ENCODE data around the gene BRCC3. TPM values are rescaled to one million over a fixed set of nuclear protein-coding genes. Genes with fewer than 3 reads are reported as not detected.

BRCC3 gene
- total and polyA plus RNA-seq, 2 donors (not counting 3 experiments of a cell fraction or from before 2014, with no cell fraction given): 12.4 to 25.5 TPM

DNA sequence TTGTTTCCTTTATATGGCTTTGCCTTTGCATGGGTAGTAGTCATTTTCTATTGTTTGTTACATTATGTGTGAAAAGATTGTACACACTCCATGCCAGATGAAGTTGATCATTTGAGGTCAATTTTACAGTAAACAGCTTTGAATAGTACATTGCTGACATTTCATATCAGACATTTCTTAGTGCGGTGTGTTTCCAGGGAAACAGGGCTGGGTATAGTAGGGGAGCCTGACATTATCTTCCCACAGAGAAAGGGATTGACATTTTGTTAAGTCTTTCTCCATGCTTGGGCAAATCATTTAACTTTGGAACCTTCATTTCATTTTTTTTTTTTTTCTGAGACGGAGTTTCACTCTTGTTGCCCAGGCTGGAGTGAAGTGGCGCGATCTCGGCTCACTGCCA is 39.7 kb upstream of the BRCC3 start:
- Histone ChIP-seq H3K9me1 (replicated peaks; ENCODE audit: control insufficient read depth, extremely low read depth, insufficient read depth, low read length) (no peaks in the 10 kb centered on the region), H2AFZ (ENCODE audit: low read depth, low read length) (no peak overlapping the region), H3K36me3 (ENCODE audit: control insufficient read depth in 2 of 2, extremely low read depth in 1 of 2, insufficient read depth in 2 of 2, low read length in 2 of 2) (no peaks in the 10 kb centered on the region), H4K20me1 (replicated peaks; ENCODE audit: control insufficient read depth, extremely low read depth, insufficient read depth, low read length) (no peaks in the 10 kb centered on the region), H3K4me1 (ENCODE audit: control insufficient read depth, extremely low read depth, insufficient read depth, low read length) (no peaks in the 10 kb centered on the region), H3K79me2 (ENCODE audit: control insufficient read depth, insufficient read depth, low read length) (peaks cover 10% of the 10 kb centered on the region), H3K9ac (replicated peaks; ENCODE audit: extremely low read depth, insufficient read depth, low read length) (no peak overlapping the region), H3K27ac (ENCODE audit: insufficient read depth, low read depth, low read length) (no peak overlapping the region), H3K9me3 (replicated peaks; ENCODE audit: control insufficient read depth, insufficient read depth, low read length) (no peaks in the 10 kb centered on the region), H3K4me3 (replicated peaks in 1 of 3; ENCODE audit: insufficient read depth in 1 of 3, low read depth in 1 of 3, low read length in 3 of 3) (no peak overlapping the region), H3K27me3 (ENCODE audit: control insufficient read depth in 2 of 2, insufficient read depth in 2 of 2, low read length in 2 of 2) (no peaks in the 10 kb centered on the region), H3K4me2 (ENCODE audit: insufficient read depth, low read length) (no peak overlapping the region)
- TF ChIP-seq GATA2 (IDR thresholded peaks at IDR 0.05; ENCODE audit: insufficient read depth, insufficient read length, low read depth, low read length) (no peak), EZH2 (IDR thresholded peaks at IDR 0.05; ENCODE audit: borderline replicate concordance, low read depth, low read length, severe bottlenecking) (no peak), FOS (IDR thresholded peaks at IDR 0.05; ENCODE audit: borderline replicate concordance, insufficient read depth, low read length) (no peak), JUN (IDR thresholded peaks at IDR 0.05; ENCODE audit: borderline replicate concordance, insufficient read depth, insufficient read length, low read depth) (no peak), MYC (IDR thresholded peaks at IDR 0.05; ENCODE audit: low read depth, low read length) (no peak), POLR2A (IDR thresholded peaks at IDR 0.05; ENCODE audit: low read depth, low read length) (no peak), POLR2AphosphoS5 (IDR thresholded peaks at IDR 0.05; ENCODE audit: insufficient read depth, low read depth, low read length) (no peak)
- TF ChIP-seq, protein P1, sequence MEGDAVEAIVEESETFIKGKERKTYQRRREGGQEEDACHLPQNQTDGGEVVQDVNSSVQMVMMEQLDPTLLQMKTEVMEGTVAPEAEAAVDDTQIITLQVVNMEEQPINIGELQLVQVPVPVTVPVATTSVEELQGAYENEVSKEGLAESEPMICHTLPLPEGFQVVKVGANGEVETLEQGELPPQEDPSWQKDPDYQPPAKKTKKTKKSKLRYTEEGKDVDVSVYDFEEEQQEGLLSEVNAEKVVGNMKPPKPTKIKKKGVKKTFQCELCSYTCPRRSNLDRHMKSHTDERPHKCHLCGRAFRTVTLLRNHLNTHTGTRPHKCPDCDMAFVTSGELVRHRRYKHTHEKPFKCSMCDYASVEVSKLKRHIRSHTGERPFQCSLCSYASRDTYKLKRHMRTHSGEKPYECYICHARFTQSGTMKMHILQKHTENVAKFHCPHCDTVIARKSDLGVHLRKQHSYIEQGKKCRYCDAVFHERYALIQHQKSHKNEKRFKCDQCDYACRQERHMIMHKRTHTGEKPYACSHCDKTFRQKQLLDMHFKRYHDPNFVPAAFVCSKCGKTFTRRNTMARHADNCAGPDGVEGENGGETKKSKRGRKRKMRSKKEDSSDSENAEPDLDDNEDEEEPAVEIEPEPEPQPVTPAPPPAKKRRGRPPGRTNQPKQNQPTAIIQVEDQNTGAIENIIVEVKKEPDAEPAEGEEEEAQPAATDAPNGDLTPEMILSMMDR (IDR thresholded peaks at IDR 0.05; ENCODE audit: extremely low read depth in 1 of 2, insufficient read depth in 1 of 2, low read depth in 1 of 2, low read length in 2 of 2): no peak
- FAIRE-seq (no peak), DNase-seq (ENCODE audit: low read depth, low spot score) (no peak)
- CTCF ChIA-PET: no interaction called here
- POLR2A ChIA-PET: no interaction called here
- no TSS peak for BruUV-seq (replicated peaks)
- intact Hi-C loops (cut with micrococcal nuclease): no loop called here
- dilution Hi-C loops (cut with MboI; ENCODE audit: extremely low pct_ligation_motif_present, low sequenced_read_pairs): no loop called here

Data from endothelial cell of umbilical vein (primary cell).